SK-N-SH (cell line): ENCODE data around the gene SETD3. TPM values are rescaled to one million over a fixed set of nuclear protein-coding genes. Genes with fewer than 3 reads are reported as not detected.

Source experiments
- CTCF ChIA-PET: fragments of 300-600, 350-600 bp; formaldehyde crosslinking; extraction: SDS; loops from one replicate; lab custom pipeline; 2021; lab: Yijun Ruan, JAX
- POLR2A ChIA-PET: fragments of 350-600 bp; sonication (Branson Sonifier 250); formaldehyde crosslinking; extraction: SDS; loops from one replicate; lab custom pipeline; 2020; ENCODE audit warnings: antibody characterized with exemption, inconsistent platforms; lab: Yijun Ruan, JAX
- DNase-seq: peaks from one replicate; pipeline ENCODE4 v3.0.0; 2012
- H2AFZ ChIP-seq: fragments of 200-600 bp; sonication (generic); 2 replicates; pipeline ENCODE4 v1.8.1; 2016; ENCODE audit warnings: antibody characterized with exemption, mild to moderate bottlenecking, low read depth
- H3F3A ChIP-seq: fragments of 200-600 bp; sonication (generic); replicated peaks from 2 replicates; pipeline ENCODE3; 2016; ENCODE audit warnings: antibody characterized with exemption, mild to moderate bottlenecking; ENCODE audit not compliant: insufficient read depth
- H3K27ac ChIP-seq, 2 experiments: fragments of 200-500 bp in 1 of 2; fragments of 200-600 bp in 1 of 2; sonication (Bioruptor generic) in 1 of 2; sonication (generic), shearing (Covaris generic) in 1 of 2; 2 replicates each; pipeline versions ENCODE4 v1.5.1 to v1.6.1; 2014 to 2016; ENCODE audit warnings: low read depth in 2 of 2, inconsistent platforms in 1 of 2, low read length in 1 of 2, mild to moderate bottlenecking in 1 of 2, mixed read lengths in 1 of 2
- H3K27me3 ChIP-seq: fragments of 200-600 bp; sonication (generic), shearing (Covaris generic); 2 replicates; pipeline ENCODE4 v1.6.1; 2016; ENCODE audit warnings: mixed run types; ENCODE audit not compliant: insufficient read depth
- H3K36me3 ChIP-seq, 2 experiments: fragments of 200-500 bp in 1 of 2; fragments of 200-600 bp in 1 of 2; sonication (Bioruptor generic) in 1 of 2; sonication (generic) in 1 of 2; replicated peaks in 1 of 2; 2 replicates each; pipeline versions ENCODE3 to v1.5.1; 2014 to 2016; ENCODE audit warnings: low read length in 1 of 2, mild to moderate bottlenecking in 1 of 2; ENCODE audit not compliant: insufficient read depth in 2 of 2, control insufficient read depth in 1 of 2
- H3K4me1 ChIP-seq, 2 experiments: fragments of 200-500 bp in 1 of 2; fragments of 200-600 bp in 1 of 2; sonication (Bioruptor generic) in 1 of 2; sonication (generic), shearing (Covaris generic) in 1 of 2; 2 replicates each; pipeline versions ENCODE4 v1.5.1 to v1.6.1; 2014 to 2016; ENCODE audit warnings: low read depth in 1 of 2, low read length in 1 of 2, mixed run types in 1 of 2; ENCODE audit not compliant: insufficient read depth in 2 of 2, control insufficient read depth in 1 of 2
- H3K4me2 ChIP-seq: fragments of 200-600 bp; sonication (generic), shearing (Covaris generic); 2 replicates; pipeline ENCODE4 v1.6.1; 2017; ENCODE audit warnings: mixed run types
- H3K4me3 ChIP-seq, 2 experiments: fragments of 200-500 bp in 1 of 2; fragments of 200-600 bp in 1 of 2; sonication (Bioruptor generic) in 1 of 2; sonication (generic), shearing (Covaris generic) in 1 of 2; 2 replicates each; pipeline versions ENCODE4 v1.5.1 to v1.8.1; 2014 to 2016; ENCODE audit warnings: low read depth in 2 of 2, inconsistent platforms in 1 of 2, low read length in 1 of 2, mild to moderate bottlenecking in 1 of 2, mixed read lengths in 1 of 2, moderate library complexity in 1 of 2
- H3K79me2 ChIP-seq: fragments of 200-600 bp; sonication (generic); 2 replicates; pipeline ENCODE4 v1.8.1; 2017; ENCODE audit warnings: mild to moderate bottlenecking; ENCODE audit not compliant: insufficient read depth
- H3K9ac ChIP-seq: fragments of 200-600 bp; sonication (generic); 2 replicates; pipeline ENCODE4 v1.6.1; 2017; ENCODE audit warnings: mixed run types
- H3K9me2 ChIP-seq: fragments of 200-600 bp; sonication (generic); 2 replicates; pipeline ENCODE4 v1.6.1; 2017; ENCODE audit warnings: mixed run types
- H3K9me3 ChIP-seq: fragments of 200-600 bp; sonication (generic); 2 replicates; pipeline ENCODE4 v1.6.1; 2017; ENCODE audit warnings: mixed run types, mild to moderate bottlenecking, moderate library complexity
- H4K20me1 ChIP-seq: fragments of 200-600 bp; sonication (generic); 2 replicates; pipeline ENCODE4 v1.6.1; 2017; ENCODE audit warnings: mild to moderate bottlenecking, mixed run types; ENCODE audit not compliant: insufficient read depth
- CHD2 ChIP-seq: fragments of 150-350 bp; IDR thresholded peaks from 2 replicates; pipeline ENCODE4 v1.6.1; 2018; ENCODE audit warnings: low read length; ENCODE audit not compliant: partially characterized antibody
- EP300 ChIP-seq, 2 experiments: IDR thresholded peaks; 2 replicates each; pipeline versions ENCODE4 v1.4.0 to v1.6.1; 2012; ENCODE audit warnings: borderline replicate concordance in 1 of 2, low read depth in 1 of 2, low read length in 1 of 2
- FOSL2 ChIP-seq: IDR thresholded peaks from 2 replicates; pipeline ENCODE4 v1.4.0; 2012; ENCODE audit warnings: low read depth, mild to moderate bottlenecking, moderate library complexity, borderline replicate concordance
- FOXJ3 ChIP-seq: sonication (generic); formaldehyde crosslinking; IDR thresholded peaks from 2 replicates; pipeline ENCODE4 v1.5.1; 2020; ENCODE audit warnings: mild to moderate bottlenecking, missing genetic modification reagents
- NFIC ChIP-seq: IDR thresholded peaks from 2 replicates; pipeline ENCODE4 v1.4.0; 2012; ENCODE audit warnings: borderline replicate concordance
- NRF1 ChIP-seq: IDR thresholded peaks from 2 replicates; pipeline ENCODE4 v1.6.1; 2012; ENCODE audit warnings: low read depth, mild to moderate bottlenecking, low read length
- PBX3 ChIP-seq: IDR thresholded peaks from 2 replicates; pipeline ENCODE4; 2012
- RAD21 ChIP-seq: IDR thresholded peaks from 2 replicates; pipeline ENCODE4 v1.6.1; 2012; ENCODE audit warnings: mild to moderate bottlenecking, low read length
- REST ChIP-seq: IDR thresholded peaks from 2 replicates; pipeline ENCODE4 v1.6.1; 2012; ENCODE audit warnings: mild to moderate bottlenecking, low read depth, low read length, moderate library complexity
- SIN3A ChIP-seq: IDR thresholded peaks from 2 replicates; pipeline ENCODE4 v1.6.1; 2012; ENCODE audit warnings: low read depth, mild to moderate bottlenecking, low read length, moderate library complexity, borderline replicate concordance
- SMC3 ChIP-seq: IDR thresholded peaks from 2 replicates; pipeline ENCODE4 v1.6.1; 2012; ENCODE audit warnings: low read depth, low read length, improper control_type of control experiment
- TCF12 ChIP-seq: IDR thresholded peaks from 2 replicates; pipeline ENCODE4 v1.4.0; 2012
- TEAD4 ChIP-seq: IDR thresholded peaks from 2 replicates; pipeline ENCODE4 v1.4.0; 2012; ENCODE audit warnings: mild to moderate bottlenecking, borderline replicate concordance; ENCODE audit not compliant: insufficient read depth
- USF1 ChIP-seq: IDR thresholded peaks from 2 replicates; pipeline ENCODE4 v1.4.0; 2012; ENCODE audit warnings: low read depth, borderline replicate concordance
- YY1 ChIP-seq: IDR thresholded peaks from 2 replicates; pipeline ENCODE4 v1.4.0; 2012; ENCODE audit warnings: low read depth, mild to moderate bottlenecking
- ZBTB33 ChIP-seq: IDR thresholded peaks from 2 replicates; pipeline ENCODE4 v1.4.0; 2012; ENCODE audit warnings: low read depth, borderline replicate concordance
- WGBS: methylation state at CpG from one replicate; pipeline ENCODE4 v1.1.6; 2017; ENCODE audit warnings: low lambda C conversion rate; 5-methylcytosine and 5-hydroxymethylcytosine counted together
- polyA plus RNA-seq, 3 experiments: library from polyadenylated mRNA; depleted of rRNA; stranded (reverse); fragments of >200 nt; gene quantifications; 2 replicates each; pipeline ENCODE4 v1.2.3, GENCODE V29; 2012

The SETD3 gene
- polyA plus RNA-seq, 1 of the 3 experiments (the other 2 are of a cell fraction): 19.1 TPM

GRCh38 chr14:99363616-99364290, 116.9 kb downstream of the SETD3 start (continued):
- TF ChIP-seq NRF1 (no peak), EP300 (IDR thresholded peaks at IDR 0.05; ENCODE audit: borderline replicate concordance in 1 of 2, low read depth in 1 of 2, low read length in 1 of 2) (no peak), CHD2 (no peak), YY1 (no peak)

GRCh38 chr14:99363051-99363450, 117.6 kb downstream of the SETD3 start:
- H3K27me3 ChIP-seq: peaks cover 47% of the 10 kb centered on the region; the same call in 1 of the 2 replicates
- WGBS: 8% methylated on average over 8 of the region's 12 CpGs
- no peaks in the 10 kb centered on the region for H3K9me2 ChIP-seq
- CTCF ChIA-PET: interaction anchor here (1.6 kb wide), 1 partner anchor 43 kb away, joined by 4 read pairs; no protein-coding TSS in a partner anchor
- TF ChIP-seq NFIC: no peak
- TF ChIP-seq SIN3A: no peak
- TF ChIP-seq REST: no peak
- TF ChIP-seq, all 33 proteins: peak for 0
- Histone ChIP-seq H3K4me3 (no peak overlapping the region), H3K36me3 (no peaks in the 10 kb centered on the region), H4K20me1 (no peaks in the 10 kb centered on the region), H3K4me2 (no peak overlapping the region), H3K9ac (no peak overlapping the region), H3K4me1 (no peaks in the 10 kb centered on the region), H2AFZ (no peak overlapping the region), H3F3A (no peaks in the 10 kb centered on the region), H3K9me3 (no peaks in the 10 kb centered on the region), H3K27ac (no peak overlapping the region), H3K79me2 (no peaks in the 10 kb centered on the region)
- DNase-seq: no peak
- POLR2A ChIA-PET: no interaction called here

- no peaks in the 10 kb centered on the region for H3K4me1 ChIP-seq
- no peak overlapping the region for H3K4me2 ChIP-seq
- TF ChIP-seq FOSL2: no peak
- TF ChIP-seq USF1: no peak
- no peak for TF ChIP-seq YY1
- no peak for TF ChIP-seq RAD21
- no peak for TF ChIP-seq PBX3
- no peak for TF ChIP-seq ZBTB33
- TF ChIP-seq CHD2: no peak
- no peak for TF ChIP-seq FOXJ3 (CRISPR knock-in tag)
- no peak for TF ChIP-seq TCF12
- no peak for TF ChIP-seq SMC3
- TF ChIP-seq TEAD4: no peak
- no peaks in the 10 kb centered on the region for H3K9me3 ChIP-seq
- no peak overlapping the region for H3K9ac ChIP-seq
- H4K20me1 ChIP-seq: no peaks in the 10 kb centered on the region
- H2AFZ ChIP-seq: no peak overlapping the region
- no peak overlapping the region for H3K27ac ChIP-seq
- no peak for DNase-seq
- H3K27me3 ChIP-seq: peaks cover 38% of the 10 kb centered on the region; the same call in 1 of the 2 replicates
- H3K36me3 ChIP-seq: no peaks in the 10 kb centered on the region
- no peak overlapping the region for H3K4me3 ChIP-seq
- H3K79me2 ChIP-seq: no peaks in the 10 kb centered on the region
- WGBS: 37% methylated on average over 20 of the region's 21 CpGs
- POLR2A ChIA-PET: no interaction called here
- no peaks in the 10 kb centered on the region for H3F3A ChIP-seq
- CTCF ChIA-PET: no interaction called here
- H3K9me2 ChIP-seq: no peaks in the 10 kb centered on the region
Measured at GRCh38 chr14:99361596-99362215, 119.0 kb downstream of the SETD3 start.
